Peyer's patch (tissue), 4 donors: ENCODE measurements around the gene C17orf100. TPM values are rescaled to one million over a fixed set of nuclear protein-coding genes. Genes with fewer than 3 reads are reported as not detected.

Source experiments
- DNase-seq, 3 donors: peaks; one replicate each; pipeline ENCODE4 v3.0.0-alpha.2; 2017 to 2019
- H3K27ac ChIP-seq, 4 donors: fragments of 200-600 bp; sonication (generic); one replicate each; pipeline ENCODE4 v1.5.1; 2016 to 2019
- H3K27me3 ChIP-seq, 2 donors: fragments of 200-600 bp; sonication (generic); one replicate each; pipeline ENCODE4 v1.5.1; 2019
- H3K36me3 ChIP-seq, 3 donors: fragments of 200-600 bp; sonication (generic); one replicate each; pipeline ENCODE4 v1.5.1; 2016 to 2019
- H3K4me1 ChIP-seq, 4 donors: fragments of 200-600 bp; sonication (generic); one replicate each; pipeline ENCODE4 v1.5.1; 2016 to 2019
- H3K4me3 ChIP-seq, 4 donors: fragments of 200-600 bp; sonication (generic); 1 replicate in 3 of 4; 2 replicates in 1 of 4; pipeline ENCODE4 v1.5.1; 2016 to 2019; ENCODE audit warnings: mild to moderate bottlenecking in 1 of 4
- H3K9me3 ChIP-seq, 4 donors: fragments of 200-600 bp; sonication (generic); one replicate each; pipeline ENCODE4 v1.5.1; 2016 to 2019; ENCODE audit warnings: mild to moderate bottlenecking in 1 of 4
- POLR2A ChIP-seq, 2 donors: fragments of 450-650 bp; IDR thresholded peaks; one replicate each; pipeline ENCODE4 v1.5.1; 2017; ENCODE audit warnings: antibody characterized with exemption in 2 of 2, mild to moderate bottlenecking in 2 of 2, moderate library complexity in 2 of 2
- total RNA-seq, 4 donors: library from RNA; depleted of rRNA; stranded (reverse); fragments of >200 nt; gene quantifications; one replicate each; pipeline ENCODE4 v1.1.0, GENCODE V29; 2016
- TF ChIP-seq, protein P1 (sequence below), 6 experiments: fragments of 450-650 bp in 4 of 6; fragments of 200-600 bp in 2 of 6; sonication (generic) in 1 of 6; IDR thresholded peaks; one replicate each; pipeline ENCODE4 v1.5.1; 2017 to 2019; ENCODE audit warnings: antibody characterized with exemption in 6 of 6, mild to moderate bottlenecking in 3 of 6, moderate library complexity in 1 of 6

C17orf100 gene
- total RNA-seq, 4 donors from 2014 or later, result 2.3 to 16.5 (median 3.1) TPM

DNA sequence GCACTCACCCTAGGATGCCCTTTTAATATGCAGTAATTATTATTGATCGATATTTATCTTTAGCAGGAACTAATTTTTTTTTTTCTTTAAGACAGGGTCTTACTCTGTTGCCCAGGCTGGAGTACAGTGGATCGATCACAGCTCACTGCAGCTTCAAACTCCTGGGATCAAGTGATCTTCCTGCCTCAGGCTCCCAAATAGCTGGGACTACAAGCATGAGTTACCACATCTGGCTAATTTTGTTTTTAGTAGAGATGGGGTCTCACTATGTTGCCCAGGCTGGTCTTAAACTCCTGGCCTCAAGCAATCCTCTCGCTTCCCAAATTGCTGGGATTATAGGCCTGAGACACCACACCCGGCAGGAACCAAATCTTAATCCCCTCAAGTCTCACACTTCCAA is 40.3 kb upstream of the C17orf100 start:
- Histone ChIP-seq H3K4me3 (no peak overlapping the region), H3K36me3 (peaks cover 0 to 54% (median 0%) of the 10 kb centered on the region in 3 donors), H3K27ac (no peak overlapping the region), H3K27me3 (no peaks in the 10 kb centered on the region), H3K9me3 (no peaks in the 10 kb centered on the region), H3K4me1 (no peaks in the 10 kb centered on the region)
- no peak for TF ChIP-seq POLR2A (IDR thresholded peaks at IDR 0.05)
- TF ChIP-seq, protein P1, sequence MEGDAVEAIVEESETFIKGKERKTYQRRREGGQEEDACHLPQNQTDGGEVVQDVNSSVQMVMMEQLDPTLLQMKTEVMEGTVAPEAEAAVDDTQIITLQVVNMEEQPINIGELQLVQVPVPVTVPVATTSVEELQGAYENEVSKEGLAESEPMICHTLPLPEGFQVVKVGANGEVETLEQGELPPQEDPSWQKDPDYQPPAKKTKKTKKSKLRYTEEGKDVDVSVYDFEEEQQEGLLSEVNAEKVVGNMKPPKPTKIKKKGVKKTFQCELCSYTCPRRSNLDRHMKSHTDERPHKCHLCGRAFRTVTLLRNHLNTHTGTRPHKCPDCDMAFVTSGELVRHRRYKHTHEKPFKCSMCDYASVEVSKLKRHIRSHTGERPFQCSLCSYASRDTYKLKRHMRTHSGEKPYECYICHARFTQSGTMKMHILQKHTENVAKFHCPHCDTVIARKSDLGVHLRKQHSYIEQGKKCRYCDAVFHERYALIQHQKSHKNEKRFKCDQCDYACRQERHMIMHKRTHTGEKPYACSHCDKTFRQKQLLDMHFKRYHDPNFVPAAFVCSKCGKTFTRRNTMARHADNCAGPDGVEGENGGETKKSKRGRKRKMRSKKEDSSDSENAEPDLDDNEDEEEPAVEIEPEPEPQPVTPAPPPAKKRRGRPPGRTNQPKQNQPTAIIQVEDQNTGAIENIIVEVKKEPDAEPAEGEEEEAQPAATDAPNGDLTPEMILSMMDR (IDR thresholded peaks at IDR 0.05), result no peak
- DNase-seq, result no peak

- DNase-seq, result no peak
- Histone ChIP-seq H3K27ac (no peak overlapping the region), H3K4me3 (no peak overlapping the region), H3K27me3 (no peaks in the 10 kb centered on the region), H3K4me1 (no peaks in the 10 kb centered on the region), H3K9me3 (no peaks in the 10 kb centered on the region), H3K36me3 (peaks cover 0 to 74% (median 0%) of the 10 kb centered on the region in 3 donors)
- TF ChIP-seq, protein P1 (IDR thresholded peaks at IDR 0.05), result no peak
- no peak for TF ChIP-seq POLR2A (IDR thresholded peaks at IDR 0.05)
Observed at GRCh38 chr17:6623941-6624340, 27.6 kb upstream of the C17orf100 start.

DNA sequence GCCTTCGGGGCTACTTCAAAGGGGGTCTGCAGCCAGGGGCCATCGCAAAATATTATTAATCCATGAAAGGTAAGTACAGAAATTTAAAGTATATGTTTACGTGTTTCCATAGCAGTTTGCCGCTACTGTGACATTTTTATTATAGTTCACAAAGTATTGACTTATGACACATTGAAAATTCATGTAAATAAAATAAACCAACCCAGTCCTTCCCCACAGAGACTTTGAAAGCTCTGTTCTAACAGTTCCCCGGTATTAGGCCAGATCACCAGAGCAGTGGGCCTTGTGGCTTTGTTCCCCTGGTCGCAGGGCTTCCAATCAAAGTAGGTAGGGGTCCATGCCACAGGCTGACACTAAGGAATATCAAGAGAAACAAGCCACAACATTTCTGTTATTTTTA is 24.9 kb upstream of the C17orf100 start:
- DNase-seq, result no peak
- TF ChIP-seq, protein P1 (IDR thresholded peaks at IDR 0.05), result no peak
- no peak for TF ChIP-seq POLR2A (IDR thresholded peaks at IDR 0.05)
- H3K27me3 ChIP-seq, result no peaks in the 10 kb centered on the region
- H3K4me3 ChIP-seq, result no peak overlapping the region
- peaks cover 0 to 68% (median 0%) of the 10 kb centered on the region in 3 donors for H3K36me3 ChIP-seq
- H3K27ac ChIP-seq, result no peak overlapping the region
- no peaks in the 10 kb centered on the region for H3K9me3 ChIP-seq
- no peaks in the 10 kb centered on the region for H3K4me1 ChIP-seq

DNA sequence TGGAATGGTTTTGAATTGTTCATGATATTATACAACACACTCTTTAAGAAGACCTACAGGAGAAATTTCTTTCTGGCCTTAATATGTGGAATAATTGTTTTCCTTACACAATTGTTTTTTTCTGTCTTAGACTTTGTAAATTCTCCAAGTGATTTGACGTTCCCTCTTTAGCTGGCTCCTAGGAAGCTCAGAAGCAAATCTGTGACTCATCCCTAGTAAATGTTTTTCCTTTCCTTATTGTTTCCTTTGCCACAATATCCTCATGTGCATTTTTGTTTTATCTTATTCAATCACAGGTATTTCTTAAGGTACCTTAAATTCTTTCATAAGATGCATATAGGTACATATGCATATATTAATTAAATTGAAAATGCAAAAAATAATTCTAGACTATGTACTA is 24.5 kb upstream of the C17orf100 start:
- H3K4me3 ChIP-seq, result no peak overlapping the region
- no peak for DNase-seq
- no peak overlapping the region for H3K27ac ChIP-seq
- H3K36me3 ChIP-seq, result peaks cover 0 to 68% (median 0%) of the 10 kb centered on the region in 3 donors
- no peak for TF ChIP-seq POLR2A (IDR thresholded peaks at IDR 0.05)
- TF ChIP-seq, protein P1 (IDR thresholded peaks at IDR 0.05), result no peak
- H3K27me3 ChIP-seq, result no peaks in the 10 kb centered on the region
- H3K9me3 ChIP-seq, result no peaks in the 10 kb centered on the region
- no peaks in the 10 kb centered on the region for H3K4me1 ChIP-seq

- peaks cover 0 to 66% (median 0%) of the 10 kb centered on the region in 3 donors for H3K36me3 ChIP-seq
- TF ChIP-seq, protein P1 (IDR thresholded peaks at IDR 0.05), result no peak
- TF ChIP-seq POLR2A (IDR thresholded peaks at IDR 0.05), result no peak
- H3K4me1 ChIP-seq, result no peaks in the 10 kb centered on the region
Observed at GRCh38 chr17:6630390-6630789, 21.2 kb upstream of the C17orf100 start.

DNA sequence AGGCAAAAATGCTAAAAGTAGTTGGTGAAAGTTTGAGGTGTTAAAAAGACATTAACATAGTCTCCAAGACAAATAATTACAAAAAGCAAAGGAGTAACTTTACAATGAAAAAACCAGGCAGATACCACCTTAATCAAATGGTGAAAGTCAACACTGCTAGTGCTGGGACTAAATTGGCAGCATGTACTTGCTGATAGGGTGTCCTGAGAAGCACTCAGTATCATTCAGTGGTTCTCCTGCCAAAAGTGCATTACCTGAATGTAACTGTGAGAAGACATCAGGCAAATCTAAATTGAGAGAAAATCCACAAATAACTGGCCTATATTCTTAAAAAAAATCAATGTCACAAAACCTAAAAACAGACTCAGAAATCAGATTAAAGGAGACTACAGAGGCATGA is 19.0 kb upstream of the C17orf100 start:
- TF ChIP-seq POLR2A (IDR thresholded peaks at IDR 0.05), result no peak
- TF ChIP-seq, protein P1 (IDR thresholded peaks at IDR 0.05), result no peak
- Histone ChIP-seq H3K36me3 (peaks cover 0 to 55% (median 0%) of the 10 kb centered on the region in 3 donors), H3K4me3 (no peak overlapping the region)

More at GRCh38 chr17:6630390-6630789, 21.2 kb upstream of the C17orf100 start:
- Histone ChIP-seq H3K4me3 (no peak overlapping the region), H3K27me3 (no peaks in the 10 kb centered on the region), H3K9me3 (no peaks in the 10 kb centered on the region), H3K27ac (no peak overlapping the region)
- DNase-seq, result no peak

More for the DNA sequence above, 19.0 kb upstream of the C17orf100 start:
- H3K27ac ChIP-seq, result no peak overlapping the region
- H3K27me3 ChIP-seq, result no peaks in the 10 kb centered on the region
- no peak for DNase-seq
- no peaks in the 10 kb centered on the region for H3K9me3 ChIP-seq
- H3K4me1 ChIP-seq, result no peaks in the 10 kb centered on the region
